Neuron (in vitro differentiated cells): ENCODE data around the gene LRG1.

Experiments
- H2AFZ ChIP-seq: one replicate; pipeline ENCODE4 v1.6.1; 2013; ENCODE audit warnings: low read depth, mild to moderate bottlenecking, inconsistent platforms, low read length, moderate library complexity
- H3K27me3 ChIP-seq: one replicate; pipeline ENCODE4 v1.6.1; 2013; ENCODE audit warnings: low read length; ENCODE audit not compliant: insufficient read depth
- H3K36me3 ChIP-seq: one replicate; pipeline ENCODE4 v1.6.1; 2013; ENCODE audit warnings: low read length; ENCODE audit not compliant: insufficient read depth
- H3K4me1 ChIP-seq: one replicate; pipeline ENCODE4 v1.6.1; 2013; ENCODE audit warnings: low read length; ENCODE audit not compliant: insufficient read depth
- H3K4me3 ChIP-seq: 2 replicates; pipeline ENCODE4 v1.5.1; 2013; ENCODE audit warnings: mild to moderate bottlenecking, low read length, moderate library complexity
- H3K9me3 ChIP-seq: one replicate; pipeline ENCODE4 v1.6.1; 2013; ENCODE audit warnings: low read length

The LRG1 gene

GRCh38 chr19:4511300-4512054, 28.4 kb downstream of the LRG1 start:
- Histone ChIP-seq H3K4me3 (no peak overlapping the region), H3K4me1 (no peaks in the 10 kb centered on the region), H3K27me3 (no peaks in the 10 kb centered on the region), H3K9me3 (no peaks in the 10 kb centered on the region), H3K36me3 (peaks cover 3% of the 10 kb centered on the region), H2AFZ (no peak overlapping the region)

GRCh38 chr19:4510435-4511255, 29.2 kb downstream of the LRG1 start:
- Histone ChIP-seq H3K27me3 (no peaks in the 10 kb centered on the region), H3K36me3 (peaks cover 3% of the 10 kb centered on the region), H2AFZ (no peak overlapping the region), H3K4me1 (no peaks in the 10 kb centered on the region), H3K4me3 (no peak overlapping the region), H3K9me3 (no peaks in the 10 kb centered on the region)

DNA sequence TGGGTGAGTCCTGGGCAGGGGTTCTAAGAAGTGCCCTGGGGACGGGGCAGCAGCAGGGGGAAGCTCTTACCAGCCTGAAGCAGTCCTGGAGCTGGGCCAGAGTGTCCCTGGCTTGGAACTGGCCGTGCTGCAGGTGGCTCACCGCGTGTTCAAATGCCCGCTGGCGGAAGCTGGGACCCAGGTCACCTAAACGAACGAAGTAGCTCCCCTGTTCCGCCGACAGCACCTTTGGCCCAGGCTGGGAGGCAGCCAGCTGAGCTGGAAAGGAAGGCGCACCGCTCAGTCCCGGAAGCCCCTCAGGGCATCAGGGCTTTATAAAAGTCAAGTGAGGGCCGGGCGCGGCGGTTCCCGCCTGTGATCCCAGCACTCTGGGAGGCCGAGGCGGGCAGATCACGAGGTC, 31.1 kb downstream of the LRG1 start:
- no peaks in the 10 kb centered on the region for H3K9me3 ChIP-seq
- no peak overlapping the region for H3K4me3 ChIP-seq
- peaks cover 4% of the 10 kb centered on the region for H3K4me1 ChIP-seq
- H2AFZ ChIP-seq = no peak overlapping the region
- no peaks in the 10 kb centered on the region for H3K27me3 ChIP-seq
- peaks cover 7% of the 10 kb centered on the region for H3K36me3 ChIP-seq

DNA sequence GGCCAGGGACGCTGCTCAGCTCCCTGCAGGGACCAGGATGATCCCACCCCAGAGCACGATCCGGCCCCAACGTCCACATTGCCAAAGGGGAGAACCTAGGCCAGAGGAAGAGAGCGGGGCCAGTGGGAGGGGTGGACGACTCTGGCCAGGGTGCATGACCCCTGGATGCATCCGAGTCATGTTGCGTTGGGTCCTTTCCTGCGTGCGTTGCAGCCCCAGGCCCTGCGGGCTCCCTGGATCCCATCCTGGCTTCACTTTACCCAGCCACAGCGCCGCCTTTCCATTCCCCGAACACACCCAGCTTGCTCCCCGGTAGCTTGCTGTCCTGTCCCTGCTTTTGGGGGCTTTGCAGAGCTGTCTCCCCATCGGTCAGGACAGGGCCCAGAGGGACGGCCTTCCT, 32.0 kb downstream of the LRG1 start:
- H3K9me3 ChIP-seq = no peaks in the 10 kb centered on the region
- H3K4me3 ChIP-seq = no peak overlapping the region
- H3K36me3 ChIP-seq = peaks cover 10% of the 10 kb centered on the region
- peaks cover 7% of the 10 kb centered on the region for H3K4me1 ChIP-seq
- H2AFZ ChIP-seq = no peak overlapping the region
- no peaks in the 10 kb centered on the region for H3K27me3 ChIP-seq

GRCh38 chr19:4507150-4507452, 32.7 kb downstream of the LRG1 start:
- H3K4me3 ChIP-seq = no peak overlapping the region
- H3K27me3 ChIP-seq = no peaks in the 10 kb centered on the region
- peaks cover 17% of the 10 kb centered on the region for H3K36me3 ChIP-seq
- H3K4me1 ChIP-seq = peaks cover 7% of the 10 kb centered on the region
- no peak overlapping the region for H2AFZ ChIP-seq
- no peaks in the 10 kb centered on the region for H3K9me3 ChIP-seq

- Histone ChIP-seq H3K36me3 (peaks cover 22% of the 10 kb centered on the region), H3K9me3 (no peaks in the 10 kb centered on the region), H3K4me1 (peaks cover 7% of the 10 kb centered on the region), H3K4me3 (no peak overlapping the region), H3K27me3 (no peaks in the 10 kb centered on the region), H2AFZ (no peak overlapping the region)
These were observed 33.2 kb downstream of the LRG1 start for GRCh38 chr19:4506449-4507149.

DNA sequence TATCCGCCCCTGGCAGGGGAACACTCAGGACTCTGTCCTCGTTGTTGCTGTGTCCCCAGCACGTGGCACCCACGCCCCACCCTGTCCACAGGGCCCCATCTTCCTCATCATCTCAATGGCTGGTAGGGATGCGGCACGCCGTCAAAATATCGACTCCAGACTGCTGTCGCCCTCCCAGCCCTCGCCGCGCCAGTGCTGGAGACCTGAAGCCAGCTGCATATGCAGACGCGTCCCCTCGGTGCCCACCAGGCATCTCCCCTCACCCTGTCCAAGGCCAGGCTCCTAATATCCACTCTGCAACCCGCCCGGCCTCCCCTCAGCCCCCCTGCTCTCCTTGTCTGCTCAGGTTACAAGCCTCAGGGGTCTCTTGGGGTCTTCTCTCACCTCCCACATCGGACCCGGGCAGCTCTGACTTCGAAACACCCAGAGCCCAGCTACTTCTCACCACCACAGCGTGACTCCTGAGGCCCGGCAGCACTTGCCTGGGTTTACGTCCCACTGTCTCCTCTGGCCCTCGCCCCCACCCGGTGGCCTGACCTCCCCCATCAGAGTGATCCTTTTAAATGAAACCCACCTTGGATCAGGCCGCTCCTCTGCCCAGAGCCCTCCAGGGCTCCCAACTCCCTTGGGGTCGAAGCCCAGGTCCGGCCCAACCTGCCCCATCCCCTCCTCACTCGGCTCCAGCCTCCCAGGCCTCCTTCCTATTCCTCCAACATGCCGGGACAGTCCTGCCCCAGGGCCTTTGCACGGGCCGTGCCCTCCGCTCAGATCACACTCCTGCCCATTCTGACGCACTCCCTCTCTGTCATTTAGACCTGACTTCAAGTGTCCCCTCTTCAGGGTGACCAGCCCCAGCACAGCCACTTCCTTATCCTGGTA, 34.0 kb downstream of the LRG1 start:
- Histone ChIP-seq H3K4me3 (no peak overlapping the region), H3K4me1 (peaks cover 7% of the 10 kb centered on the region), H3K27me3 (no peaks in the 10 kb centered on the region), H3K36me3 (peaks cover 30% of the 10 kb centered on the region), H3K9me3 (no peaks in the 10 kb centered on the region), H2AFZ (no peak overlapping the region)

- Histone ChIP-seq H3K9me3 (no peaks in the 10 kb centered on the region), H2AFZ (no peak overlapping the region), H3K36me3 (peaks cover 35% of the 10 kb centered on the region), H3K4me3 (no peak overlapping the region), H3K4me1 (peaks cover 7% of the 10 kb centered on the region), H3K27me3 (no peaks in the 10 kb centered on the region)
These were observed 34.8 kb downstream of the LRG1 start for GRCh38 chr19:4504891-4505569.

GRCh38 chr19:4504297-4504701, 35.5 kb downstream of the LRG1 start:
- Histone ChIP-seq H3K27me3 (no peaks in the 10 kb centered on the region), H3K9me3 (no peaks in the 10 kb centered on the region), H3K36me3 (peaks cover 41% of the 10 kb centered on the region), H3K4me3 (no peak overlapping the region), H2AFZ (no peak overlapping the region), H3K4me1 (peaks cover 7% of the 10 kb centered on the region)

DNA sequence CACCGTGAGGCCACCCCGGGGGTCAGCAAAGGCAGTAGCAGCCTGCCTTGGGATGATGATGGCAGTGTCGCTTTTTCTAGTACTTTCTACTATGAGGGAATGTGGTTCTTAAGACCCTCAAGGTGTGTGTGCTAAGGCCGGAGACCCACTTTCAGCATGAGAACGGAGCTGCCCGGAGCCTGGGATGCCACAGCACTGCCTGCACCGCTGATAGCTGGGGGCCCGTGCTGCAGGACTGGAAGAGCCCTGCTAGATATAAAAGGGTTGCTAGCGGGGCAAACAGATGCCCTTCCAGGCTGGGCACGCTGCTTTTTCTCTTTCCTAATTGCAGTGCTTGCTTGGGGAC, 36.0 kb downstream of the LRG1 start:
- peaks cover 42% of the 10 kb centered on the region for H3K36me3 ChIP-seq
- no peaks in the 10 kb centered on the region for H3K9me3 ChIP-seq
- peaks cover 7% of the 10 kb centered on the region for H3K4me1 ChIP-seq
- no peak overlapping the region for H2AFZ ChIP-seq
- no peak overlapping the region for H3K4me3 ChIP-seq
- H3K27me3 ChIP-seq = no peaks in the 10 kb centered on the region

DNA sequence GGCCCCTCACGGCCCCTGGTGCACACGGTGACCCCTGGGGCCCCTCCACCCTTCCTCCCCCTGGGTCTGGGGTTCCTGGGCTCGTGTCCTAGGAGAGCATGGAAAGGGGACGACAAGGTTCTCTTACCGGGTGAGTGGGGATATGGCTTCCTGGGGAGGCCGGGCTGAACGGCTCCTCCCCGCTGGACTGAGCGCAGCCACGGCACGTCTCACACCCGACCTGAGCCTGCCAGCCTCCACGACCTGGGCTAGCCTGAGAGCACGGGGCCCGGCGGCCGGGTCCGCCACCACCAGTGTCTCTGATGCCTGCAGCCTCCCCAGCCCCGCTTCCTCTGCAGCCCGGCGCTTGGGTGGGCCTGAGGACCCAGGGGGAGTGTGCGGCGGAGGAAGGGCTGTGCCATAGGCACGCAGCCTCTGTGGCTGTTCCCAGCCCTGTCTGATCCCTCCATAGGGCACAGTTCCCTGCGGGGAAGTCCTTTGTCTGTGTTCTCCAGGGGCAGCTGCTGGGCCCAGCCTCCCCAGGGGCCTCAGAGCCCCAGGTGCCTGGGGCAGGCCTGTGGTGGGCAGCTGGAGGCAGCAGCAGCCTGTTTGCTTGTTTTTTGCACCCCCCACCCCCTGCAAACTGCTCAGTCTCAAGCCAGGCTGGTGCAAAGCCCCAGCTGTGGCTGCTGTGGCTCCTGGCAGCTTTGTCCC, 36.6 kb downstream of the LRG1 start:
- Histone ChIP-seq H3K36me3 (peaks cover 47% of the 10 kb centered on the region), H2AFZ (no peak overlapping the region), H3K9me3 (no peaks in the 10 kb centered on the region), H3K4me3 (no peak overlapping the region), H3K4me1 (peaks cover 7% of the 10 kb centered on the region), H3K27me3 (no peaks in the 10 kb centered on the region)
